GM18870 (cell line): ENCODE measurements around the gene SSBP2.
A peak's percentile ranks its signal among the peaks of the same experiment; 100 is the strongest.
"Not testable (repeated sequence)": the region's sequence is repeated elsewhere in the genome, so short reads cannot be mapped to it uniquely, and the experiment has no call there.

Source experiments
- ATAC-seq: cut with Tn5 transposase; IDR thresholded peaks from one replicate; pipeline ENCODE4 v1.9.1; 2021; ENCODE audit warnings: moderate library complexity; ENCODE audit not compliant: unreplicated experiment

SSBP2 gene

DNA sequence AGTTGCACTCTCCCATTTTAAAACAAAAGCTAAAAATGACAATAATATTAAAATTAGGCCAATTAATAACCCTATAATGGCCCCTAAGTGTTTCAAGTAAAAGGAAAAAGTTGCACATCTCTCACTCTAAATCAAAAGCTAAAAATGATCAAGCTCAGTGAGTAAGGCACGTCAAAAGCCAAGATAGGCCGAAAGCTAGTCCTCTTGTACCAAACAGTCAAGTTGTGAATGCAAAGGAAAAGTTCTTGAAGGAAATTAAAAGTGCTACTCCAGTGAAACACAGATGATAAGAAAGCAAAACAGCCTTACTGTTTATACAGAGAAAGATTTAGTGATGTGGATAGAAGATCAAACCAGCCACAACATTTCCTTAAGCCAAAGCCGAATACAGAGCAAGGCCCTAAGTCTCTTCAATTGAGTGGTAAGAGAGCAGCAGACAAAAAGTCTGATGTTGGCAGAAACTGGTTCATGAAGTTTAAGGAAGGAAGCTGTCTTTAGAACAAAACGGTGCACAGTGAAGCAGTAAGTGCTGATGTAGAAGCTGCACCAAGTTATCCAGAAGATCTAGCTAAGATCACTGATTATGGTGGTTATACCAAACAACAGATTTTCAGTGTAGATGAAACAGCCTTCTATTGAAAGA lies 212.9 kb downstream of the SSBP2 start:
- ATAC-seq = no peak

DNA sequence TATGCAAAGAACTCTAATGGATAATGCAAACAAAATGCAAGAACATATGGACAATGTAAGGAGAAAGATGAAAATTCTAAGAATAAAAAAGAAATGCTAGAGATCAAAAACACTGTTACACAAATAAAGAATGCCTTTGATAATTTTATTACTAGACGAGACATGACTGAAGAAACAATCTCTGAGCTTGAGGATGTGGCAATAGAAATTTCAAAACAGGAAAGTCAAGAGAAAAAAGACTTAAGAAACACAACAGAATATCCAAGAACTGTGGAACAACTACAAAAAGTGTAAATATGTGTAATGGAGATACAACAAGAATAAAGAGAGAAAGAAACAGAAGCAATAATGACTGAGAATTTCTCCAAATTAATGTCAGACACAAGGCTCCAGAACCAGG lies 216.5 kb downstream of the SSBP2 start:
- ATAC-seq = no peak

DNA sequence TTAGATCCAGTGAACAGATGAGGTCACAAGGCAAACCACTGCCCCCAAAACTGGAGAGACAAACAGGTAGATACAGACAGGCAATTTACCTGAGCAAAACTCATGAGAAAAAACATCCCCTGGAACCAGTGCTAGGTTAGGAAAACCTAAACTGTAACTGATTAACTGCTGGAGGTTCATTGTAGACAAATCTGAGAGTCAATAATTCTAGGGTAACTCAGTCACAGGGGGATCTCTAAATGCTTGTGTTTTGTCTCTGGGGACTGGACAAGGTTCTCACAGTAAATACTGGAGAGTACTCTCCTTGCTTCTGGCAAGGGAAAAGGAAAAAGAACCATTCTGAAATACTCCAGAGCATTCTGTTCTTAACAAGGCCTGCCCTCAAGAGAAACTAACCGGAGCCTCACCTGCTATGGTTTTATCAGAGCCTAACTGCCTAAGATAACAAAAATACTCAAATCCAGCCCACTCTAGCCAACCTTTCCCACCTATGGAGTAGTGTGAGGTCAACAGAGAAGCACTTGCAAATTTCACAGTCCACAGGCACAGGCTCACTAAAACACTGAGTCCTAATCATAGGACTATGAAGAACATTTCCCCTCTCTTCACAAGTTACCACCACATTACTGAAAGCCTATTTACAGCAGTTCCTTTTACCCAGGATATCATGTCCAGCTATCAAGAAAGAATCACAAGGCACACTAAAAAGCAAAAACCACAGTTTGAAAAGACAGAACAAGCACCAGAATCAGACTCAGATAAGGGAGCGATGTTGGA lies 217.1 kb downstream of the SSBP2 start:
- no peak for ATAC-seq

DNA sequence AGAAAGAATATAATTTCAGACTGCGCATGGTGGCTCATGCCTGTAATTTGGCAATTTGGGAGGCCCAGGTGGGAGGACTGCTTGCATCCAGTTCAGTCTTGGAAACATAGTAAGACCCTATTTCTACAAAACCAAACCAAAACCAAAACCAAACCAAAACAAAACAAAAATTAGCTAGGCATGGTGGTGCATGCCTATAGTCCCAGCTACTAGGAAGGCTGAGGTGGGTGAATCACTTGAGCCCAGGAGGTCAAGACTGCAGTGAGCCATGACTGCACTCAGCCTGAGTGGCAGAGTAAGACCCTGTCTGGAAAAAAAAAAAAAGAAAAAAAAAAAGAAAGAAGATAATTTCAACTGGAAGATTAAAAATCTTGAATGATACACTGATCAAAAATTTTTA lies 220.0 kb downstream of the SSBP2 start:
- no peak for ATAC-seq

DNA sequence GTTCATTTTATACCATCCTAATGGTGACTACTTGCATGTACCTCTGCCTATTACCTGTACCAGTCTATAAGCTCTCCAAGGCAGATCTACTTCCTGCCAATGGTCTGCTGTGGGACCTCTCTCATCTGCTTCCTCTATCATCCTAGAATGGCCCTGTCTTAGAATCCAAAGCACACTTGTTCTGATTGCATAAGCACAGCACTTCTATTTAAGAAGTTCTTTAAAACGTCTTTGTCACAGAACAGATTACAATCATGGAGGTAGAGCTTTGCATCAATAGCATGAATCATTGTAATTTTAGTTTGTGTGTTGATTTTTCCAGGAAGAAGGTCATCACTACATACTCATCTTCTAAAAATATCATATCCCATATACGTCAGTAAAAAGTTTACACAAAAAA lies 225.2 kb downstream of the SSBP2 start:
- ATAC-seq = no peak

DNA sequence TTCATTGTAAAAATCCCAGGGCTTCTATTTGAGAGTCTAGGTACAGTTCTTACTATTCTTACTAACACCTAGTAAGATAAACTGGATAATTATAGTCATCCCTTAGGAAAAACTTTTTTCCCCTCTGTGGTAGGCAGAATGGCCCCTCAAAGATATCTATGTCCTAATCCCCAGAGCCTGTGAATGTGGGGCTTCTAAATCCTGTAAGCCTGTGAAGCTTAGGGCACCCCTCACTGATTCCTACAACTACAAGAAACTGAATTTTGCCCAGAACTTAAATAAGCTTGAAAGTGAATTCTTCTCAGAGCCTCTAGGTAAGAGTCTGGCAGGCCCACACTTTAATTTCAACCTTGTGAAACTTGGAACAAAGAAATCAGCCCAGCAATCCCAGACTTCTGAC lies 226.9 kb downstream of the SSBP2 start:
- no peak for ATAC-seq

DNA sequence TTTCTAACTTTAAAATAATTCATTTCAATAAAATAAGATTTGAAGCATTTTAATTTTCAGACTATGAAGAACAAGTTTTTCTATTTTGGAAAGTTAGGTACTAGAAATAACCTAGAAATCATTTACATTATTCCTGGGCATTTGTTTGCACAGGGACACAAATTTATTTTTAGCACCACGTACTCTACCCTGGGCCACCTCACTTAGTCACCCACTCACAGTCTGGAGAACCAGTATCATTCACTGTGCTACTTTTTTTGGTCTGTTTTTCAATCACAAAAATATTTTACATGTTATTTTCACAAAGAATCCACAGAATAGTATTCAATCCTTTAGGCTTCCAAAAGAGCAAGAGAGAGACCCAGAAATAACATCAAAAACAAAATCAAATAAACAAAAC lies 228.3 kb downstream of the SSBP2 start:
- no peak for ATAC-seq

DNA sequence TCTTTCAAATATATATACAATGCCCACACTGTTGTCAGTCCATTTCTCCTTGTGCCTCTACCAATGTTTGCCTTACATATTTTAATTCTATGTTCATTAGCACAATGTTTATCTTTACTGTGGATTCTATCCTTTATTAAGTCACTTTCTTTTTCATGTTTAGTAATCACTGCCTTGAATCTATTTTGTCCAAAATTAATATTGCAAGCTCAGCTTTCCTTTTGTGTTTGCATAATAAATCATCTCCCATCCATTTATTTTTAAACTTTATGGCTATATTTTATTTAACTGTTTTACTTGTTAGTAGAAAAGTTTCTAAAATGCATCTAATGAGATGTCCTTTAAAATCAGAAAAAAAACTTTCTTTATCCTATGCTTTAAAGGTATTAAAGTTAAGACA lies 230.1 kb downstream of the SSBP2 start:
- no peak for ATAC-seq

DNA sequence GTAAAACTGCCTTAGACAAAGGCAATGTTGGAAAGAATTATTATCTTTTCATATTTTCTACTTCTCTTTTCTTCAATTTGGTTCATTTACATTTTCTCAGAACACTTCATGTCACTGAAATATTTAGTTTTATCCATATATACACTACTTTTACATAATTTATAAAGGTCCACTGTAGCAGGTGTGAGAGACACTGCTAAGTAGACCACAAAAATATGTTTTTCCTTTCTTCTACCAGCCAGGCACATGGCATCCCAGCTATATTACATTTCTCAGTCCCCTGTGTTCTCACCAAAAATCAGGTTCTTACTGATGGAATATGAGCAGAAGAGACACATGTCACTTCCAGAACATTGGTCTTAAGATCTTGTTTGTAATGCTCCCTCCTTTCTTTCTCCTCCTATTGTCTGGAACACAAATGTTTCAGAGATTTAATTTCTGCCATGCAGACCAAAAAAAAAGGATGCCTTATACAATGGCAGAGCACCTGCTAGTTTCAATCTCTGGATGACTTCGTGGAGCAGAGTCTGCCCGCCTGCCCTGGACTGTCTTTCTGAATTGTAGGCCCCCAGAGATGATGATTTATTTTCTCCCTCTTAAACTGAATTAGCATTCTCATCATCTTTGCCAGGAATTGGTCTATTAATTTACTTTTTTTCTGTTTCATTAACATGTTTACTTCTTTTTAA lies 231.5 kb downstream of the SSBP2 start:
- ATAC-seq = no peak

DNA sequence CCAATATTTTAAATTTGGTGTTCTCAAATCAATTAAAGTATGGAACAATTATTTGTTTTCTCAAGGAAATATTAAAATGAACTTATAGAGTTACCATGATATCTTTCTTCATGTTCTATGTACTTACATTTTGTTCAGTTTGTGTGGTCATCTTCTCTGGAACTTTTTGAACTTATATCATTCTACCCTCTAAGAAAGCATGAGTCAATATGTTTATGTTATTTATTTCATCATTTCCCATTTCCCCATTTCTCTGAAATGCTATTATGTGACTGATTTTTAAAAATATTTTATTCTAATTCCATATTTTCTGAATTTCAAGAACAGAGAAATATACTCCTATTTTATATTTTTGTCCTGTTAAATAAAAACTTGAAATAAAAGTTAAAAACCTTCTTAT lies 233.4 kb downstream of the SSBP2 start:
- no peak for ATAC-seq

DNA sequence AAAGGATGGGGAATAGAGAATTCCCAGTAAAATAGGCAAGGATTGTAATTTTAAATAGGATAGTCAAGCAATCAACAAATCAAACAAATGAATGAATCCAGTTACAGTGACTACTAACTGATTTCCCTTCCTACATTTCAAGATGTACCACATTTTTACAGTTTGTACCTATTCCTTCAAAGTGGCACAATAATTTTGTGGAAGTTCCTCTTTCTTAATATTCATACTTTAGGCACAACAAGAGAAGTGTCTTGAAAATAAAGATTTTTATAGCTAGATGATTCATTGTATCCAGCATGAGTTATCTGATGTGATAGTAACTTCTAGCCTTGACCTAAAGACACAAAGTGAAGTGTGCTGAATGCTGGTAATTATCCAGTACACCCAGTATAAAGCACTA lies 234.8 kb downstream of the SSBP2 start:
- no peak for ATAC-seq

DNA sequence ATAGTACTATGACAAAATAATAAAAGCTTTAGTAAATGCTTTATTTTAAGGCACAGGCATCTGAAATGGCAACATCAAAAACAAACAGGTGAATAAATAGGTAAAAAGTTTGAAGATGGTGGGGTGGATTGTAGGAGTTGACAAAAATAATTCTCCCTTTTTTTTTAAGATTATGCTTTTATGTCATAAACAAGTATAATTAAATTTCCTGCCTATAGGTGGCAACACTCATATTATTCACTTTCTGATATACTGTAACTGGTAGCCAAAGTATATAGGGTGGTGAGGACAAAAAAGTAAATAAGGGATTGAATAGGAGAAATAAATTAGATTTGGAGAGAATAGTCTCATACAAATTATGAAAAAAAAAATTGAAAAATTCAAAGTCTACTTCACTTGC lies 236.9 kb downstream of the SSBP2 start:
- no peak for ATAC-seq

DNA sequence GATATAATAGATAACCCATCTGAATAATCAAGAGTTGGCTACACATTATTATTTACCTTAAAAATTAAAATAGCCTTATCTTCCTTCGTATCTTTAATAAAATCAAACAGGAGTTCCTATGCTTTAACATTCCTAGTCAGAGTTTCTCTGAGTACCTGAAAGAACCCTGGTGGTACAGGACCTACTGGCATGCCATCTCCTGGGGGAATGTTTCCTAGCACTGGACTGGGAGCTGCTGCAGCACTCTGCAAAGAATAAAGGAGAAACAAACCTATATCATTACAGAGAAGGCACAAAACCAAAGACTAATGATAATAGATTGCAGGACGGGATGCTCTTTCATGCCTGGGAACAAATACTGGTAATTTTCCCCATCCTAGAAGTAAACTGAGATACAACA lies 237.4 kb downstream of the SSBP2 start:
- no peak for ATAC-seq

DNA sequence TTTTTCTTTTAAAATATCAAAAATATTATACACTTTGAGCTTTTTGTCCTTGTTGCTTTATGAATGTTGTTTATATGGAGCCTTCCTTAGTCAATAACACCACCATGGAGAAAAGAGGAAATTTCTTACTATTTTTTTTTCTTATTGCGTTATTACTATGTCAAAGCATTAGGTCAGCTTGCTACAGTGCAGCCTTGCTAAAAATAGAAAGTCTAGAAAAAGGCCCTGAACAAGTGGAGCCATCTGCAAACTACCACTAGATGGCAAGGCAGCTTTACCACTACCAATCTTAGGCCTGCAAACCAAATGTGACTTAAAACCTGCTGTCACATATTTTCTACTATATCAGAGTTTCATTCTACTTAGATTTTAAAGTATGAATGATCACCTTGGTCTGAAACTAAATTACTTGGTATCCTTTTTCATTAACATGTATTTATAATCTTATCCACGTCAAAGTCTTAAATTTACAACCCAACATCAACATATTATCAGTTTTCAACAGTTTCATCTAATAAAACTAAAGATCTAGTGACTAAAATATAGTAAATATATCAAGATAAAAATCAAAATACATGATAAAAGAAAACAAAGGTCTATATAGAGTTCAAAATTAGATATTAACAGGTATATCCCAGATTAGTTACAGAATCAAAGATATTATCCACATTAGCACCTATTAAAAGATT lies 243.9 kb downstream of the SSBP2 start:
- ATAC-seq = peak; percentile 99

DNA sequence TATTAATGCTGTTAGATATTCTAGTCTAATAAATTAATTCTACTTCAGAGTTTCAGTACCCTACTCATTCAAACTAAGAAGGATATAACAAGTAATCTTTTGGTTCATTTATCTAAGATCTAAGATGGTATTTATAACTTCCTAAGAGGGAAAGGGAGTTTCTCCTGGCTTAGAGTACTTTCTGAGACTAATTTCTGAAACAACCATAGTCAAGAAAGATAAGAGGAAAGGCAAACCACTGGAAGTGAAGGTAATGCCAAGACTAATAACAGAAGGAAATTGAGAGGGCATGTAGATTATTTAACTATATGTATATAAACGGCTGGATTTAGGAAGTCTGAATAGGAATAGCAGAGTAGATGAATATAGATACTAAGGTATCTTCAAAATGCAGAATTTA lies 244.5 kb downstream of the SSBP2 start:
- ATAC-seq = no peak

DNA sequence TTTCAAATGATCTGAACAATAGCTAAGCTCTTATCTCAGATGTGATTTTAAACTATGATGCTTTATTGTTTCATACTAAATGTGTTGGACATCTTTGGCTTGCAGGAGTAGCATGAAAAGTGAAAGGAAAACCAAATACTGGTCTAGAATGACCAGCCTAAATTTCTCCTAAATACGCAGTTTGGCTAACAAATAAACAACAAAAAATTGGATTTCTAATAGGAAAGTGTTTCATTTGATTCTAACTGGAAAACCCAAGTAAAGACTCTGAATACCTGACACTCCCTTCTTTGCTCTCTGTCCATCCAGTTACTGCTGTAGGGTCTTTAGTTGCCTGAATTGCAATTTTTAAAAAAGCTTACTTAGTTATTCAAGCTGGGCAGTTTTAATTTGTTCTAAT lies 245.2 kb downstream of the SSBP2 start:
- ATAC-seq = no peak

DNA sequence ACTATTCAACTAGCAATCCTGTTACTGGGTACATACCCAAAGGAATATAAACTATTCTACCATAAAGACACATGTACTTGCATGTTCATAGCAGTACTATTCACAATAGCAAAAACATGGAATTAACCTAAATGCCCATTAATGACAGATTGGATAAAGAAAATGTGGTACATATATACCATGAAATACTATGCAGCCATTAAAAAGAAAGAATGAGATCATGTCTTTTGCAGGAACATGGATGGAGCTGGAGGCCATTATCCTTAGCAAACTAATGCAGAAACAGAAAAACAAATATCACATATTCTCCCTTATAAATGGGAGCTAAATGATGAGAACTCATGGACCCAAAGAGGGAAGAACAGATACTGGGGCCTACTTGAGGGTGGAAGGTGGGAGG lies 247.3 kb downstream of the SSBP2 start:
- ATAC-seq = not testable (repeated sequence)

DNA sequence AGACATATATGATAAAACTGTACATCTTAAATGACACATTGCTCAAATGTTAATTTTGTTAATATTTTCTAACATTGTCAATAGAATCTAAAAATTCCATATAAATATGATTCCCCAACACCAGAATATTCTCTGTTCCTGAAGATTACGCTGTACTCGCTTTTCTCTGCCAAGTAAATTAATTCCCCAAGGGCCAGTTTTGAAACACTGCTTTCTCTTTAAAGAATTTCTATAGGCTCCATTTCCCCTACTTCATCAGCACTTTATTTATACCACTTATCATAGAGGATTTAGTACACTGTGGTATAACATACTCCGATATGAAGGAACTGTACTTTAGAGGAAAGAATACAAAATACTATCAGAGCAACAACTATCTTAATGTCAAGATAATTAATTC lies 255.6 kb downstream of the SSBP2 start:
- no peak for ATAC-seq

DNA sequence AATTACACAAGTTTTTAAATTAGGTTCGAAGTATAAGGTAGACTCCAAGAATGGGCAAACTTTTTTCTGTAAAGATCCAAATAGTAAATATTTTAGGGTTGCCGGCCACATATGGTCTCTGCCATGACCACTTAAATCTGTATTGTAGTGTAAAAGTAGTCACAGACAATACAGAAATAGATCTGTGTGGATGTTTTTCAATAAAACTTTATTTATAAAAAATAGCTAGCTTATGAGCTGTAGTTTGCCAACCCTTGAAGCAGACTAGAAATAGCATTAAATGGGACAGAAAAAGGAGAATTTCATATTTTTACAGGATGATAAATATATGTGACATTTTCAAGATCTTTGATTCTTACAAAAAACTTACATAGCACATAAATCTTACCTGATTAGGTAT lies 262.0 kb downstream of the SSBP2 start:
- ATAC-seq = no peak

DNA sequence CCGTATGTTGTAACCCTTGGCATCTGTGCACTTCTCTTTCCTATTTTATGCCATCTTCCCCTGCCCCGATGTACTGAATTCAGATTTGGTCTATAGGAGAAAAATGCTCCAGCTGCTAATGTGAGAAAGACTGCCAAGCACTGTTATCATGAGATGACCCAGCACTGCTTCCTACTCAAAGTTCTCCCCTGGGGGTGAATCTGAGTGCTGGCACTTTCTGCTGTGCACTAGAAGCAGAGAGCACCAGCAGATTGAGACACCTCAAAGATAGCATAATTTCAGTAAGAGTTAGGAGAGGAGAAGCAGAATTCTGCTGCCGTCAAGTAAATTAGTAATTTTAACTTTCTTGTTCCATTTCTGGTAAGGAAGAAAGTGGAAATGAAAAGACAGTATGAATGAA lies 264.2 kb downstream of the SSBP2 start:
- no peak for ATAC-seq

DNA sequence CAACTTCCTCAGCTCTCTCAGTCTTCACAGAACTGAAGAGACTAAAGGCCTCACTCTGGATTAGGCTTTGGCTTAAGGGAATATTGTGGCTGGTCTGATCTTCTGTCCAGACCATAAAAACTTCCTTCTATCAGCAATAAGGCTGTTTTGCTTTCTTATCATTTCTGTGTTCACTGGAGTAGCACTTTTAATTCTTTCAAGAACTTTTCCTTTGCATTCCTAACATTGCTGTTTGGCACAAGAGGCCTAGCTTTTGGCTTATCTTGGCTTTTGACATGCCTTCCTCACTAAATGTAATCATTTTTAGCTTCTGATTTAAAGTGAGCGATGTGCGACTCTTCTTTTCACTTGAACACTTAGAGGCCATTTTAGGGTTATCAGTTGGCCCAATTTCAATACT lies 268.3 kb downstream of the SSBP2 start:
- no peak for ATAC-seq

DNA sequence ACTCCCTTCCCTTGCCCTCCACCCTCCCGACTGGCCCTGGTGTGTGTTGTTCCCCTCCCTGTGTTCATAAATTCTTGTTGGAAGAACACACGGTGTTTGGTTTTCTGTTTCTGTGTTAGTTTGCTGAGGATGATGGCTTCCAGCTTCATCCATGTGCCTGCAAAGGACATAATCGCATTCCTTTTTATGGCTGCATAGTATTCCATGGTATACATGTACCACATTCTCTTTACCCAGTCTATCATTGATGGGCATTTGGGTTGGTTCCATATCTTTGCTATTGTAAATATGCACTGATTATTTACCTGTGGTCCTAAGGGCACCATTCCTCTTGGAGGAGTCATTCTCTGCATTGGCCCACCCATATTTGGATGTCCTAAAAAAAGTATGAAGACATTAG lies 277.5 kb downstream of the SSBP2 start:
- ATAC-seq = not testable (repeated sequence)
